C4-2B (cell line): ENCODE data around the gene SLCO4A1.

ENCODE experiments used
- CTCF ChIP-seq: fragments of 450-650 bp; conservative IDR thresholded peaks from 2 replicates; pipeline ENCODE4 v1.5.1; 2017; ENCODE audit warnings: mild to moderate bottlenecking
- ZFX ChIP-seq: fragments of 450-650 bp; IDR thresholded peaks from 2 replicates; pipeline ENCODE4 v1.6.1; 2017

- TF ChIP-seq CTCF (no peak), ZFX (no peak)
Observed at GRCh38 chr20:62693524-62693922, 51.2 kb downstream of the SLCO4A1 start.
